WERI-Rb-1 (cell line): ENCODE measurements around the gene GOLGA3.

Experiments
- DNase-seq: peaks from one replicate; pipeline ENCODE4 v3.0.0-alpha.2; 2020
- H3K27ac ChIP-seq: fragments of 250-450 bp; sonication (Bioruptor Pico); 2 replicates; pipeline ENCODE4 v1.5.1; 2020; ENCODE audit warnings: mild to moderate bottlenecking, moderate library complexity
- H3K27me3 ChIP-seq: fragments of 250-450 bp; sonication (Bioruptor Pico); 2 replicates; pipeline ENCODE4 v1.5.1; 2021; ENCODE audit warnings: mild to moderate bottlenecking, low read depth, moderate library complexity; ENCODE audit not compliant: insufficient read depth, severe bottlenecking
- H3K36me3 ChIP-seq: fragments of 250-450 bp; sonication (Bioruptor Pico); 2 replicates; pipeline ENCODE4 v1.5.1; 2020; ENCODE audit warnings: mild to moderate bottlenecking, moderate library complexity
- H3K4me3 ChIP-seq: 2 replicates; pipeline ENCODE4 v1.5.1; 2011; ENCODE audit warnings: low read depth, mild to moderate bottlenecking, control low read depth, low read length
- H3K9me3 ChIP-seq: fragments of 250-450 bp; sonication (Bioruptor Pico); 2 replicates; pipeline ENCODE4 v1.5.1; 2021; ENCODE audit warnings: mild to moderate bottlenecking, moderate library complexity; ENCODE audit not compliant: severe bottlenecking
- CTCF ChIP-seq: IDR thresholded peaks from 2 replicates; pipeline ENCODE4 v1.5.1; 2011; ENCODE audit warnings: low read depth, mild to moderate bottlenecking, control low read depth, inconsistent platforms, low read length

Gene GOLGA3

GRCh38 chr12:132723764-132724140 is 104.9 kb downstream of the GOLGA3 start:
- TF ChIP-seq CTCF, result no peak
- no peaks in the 10 kb centered on the region for H3K9me3 ChIP-seq
- no peak for DNase-seq
- no peak overlapping the region for H3K27ac ChIP-seq
- H3K36me3 ChIP-seq, result peaks cover 93% of the 10 kb centered on the region
- H3K27me3 ChIP-seq, result no peaks in the 10 kb centered on the region
- H3K4me3 ChIP-seq, result no peak overlapping the region

GRCh38 chr12:132723015-132723763 is 105.5 kb downstream of the GOLGA3 start:
- no peak for DNase-seq
- H3K9me3 ChIP-seq, result no peaks in the 10 kb centered on the region
- H3K27me3 ChIP-seq, result no peaks in the 10 kb centered on the region
- H3K36me3 ChIP-seq, result peaks cover 89% of the 10 kb centered on the region
- H3K27ac ChIP-seq, result no peak overlapping the region
- no peak overlapping the region for H3K4me3 ChIP-seq
- TF ChIP-seq CTCF, result no peak

- Histone ChIP-seq H3K27ac (no peak overlapping the region), H3K27me3 (no peaks in the 10 kb centered on the region), H3K36me3 (peaks cover 90% of the 10 kb centered on the region), H3K4me3 (no peak overlapping the region), H3K9me3 (no peaks in the 10 kb centered on the region)
- TF ChIP-seq CTCF, result no peak
- DNase-seq, result no peak
These were observed 107.9 kb downstream of the GOLGA3 start for GRCh38 chr12:132720606-132721345.

- Histone ChIP-seq H3K9me3 (no peaks in the 10 kb centered on the region), H3K36me3 (peaks cover 90% of the 10 kb centered on the region), H3K4me3 (no peak overlapping the region), H3K27me3 (no peaks in the 10 kb centered on the region), H3K27ac (no peak overlapping the region)
- DNase-seq, result no peak
- TF ChIP-seq CTCF, result no peak
These were observed 108.7 kb downstream of the GOLGA3 start for GRCh38 chr12:132719954-132720324.

GRCh38 chr12:132719141-132719953 is 109.3 kb downstream of the GOLGA3 start:
- Histone ChIP-seq H3K9me3 (no peaks in the 10 kb centered on the region), H3K36me3 (peaks cover 90% of the 10 kb centered on the region), H3K27me3 (no peaks in the 10 kb centered on the region), H3K27ac (no peak overlapping the region), H3K4me3 (no peak overlapping the region)
- DNase-seq, result no peak
- TF ChIP-seq CTCF, result no peak
